NB4 (cell line): ENCODE results near the gene FAM217A.

Experiments used
- CTCF ChIP-seq: IDR thresholded peaks from one replicate; pipeline ENCODE4 v1.5.1; 2012; ENCODE audit warnings: low read depth, low read length
- MAX ChIP-seq: IDR thresholded peaks from 2 replicates; pipeline ENCODE4 v1.6.1; 2011; ENCODE audit warnings: low read depth, low read length

GRCh38 chr6:4039348-4039747, 39.6 kb downstream of the FAM217A start:
- TF ChIP-seq CTCF (no peak), MAX (no peak)
